Measurements from ENCODE around the gene IDH3G. TPM values are rescaled to one million over a fixed set of nuclear protein-coding genes. Genes with fewer than 3 reads are reported as not detected.
A peak's percentile ranks its signal among the peaks of the same experiment; 100 is the strongest.

Gene IDH3G
- total RNA-seq, 1 experiment from 2014 or later = 127 TPM

- no peak for DNase-seq (ENCODE audit: low spot score)
Observed at GRCh38 chrX:153791104-153791852, 2.9 kb downstream of the IDH3G start.

GRCh38 chrX:153789654-153790053 is 4.5 kb downstream of the IDH3G start:
- DNase-seq (ENCODE audit: low spot score) = no peak

- no peak for DNase-seq (ENCODE audit: low spot score)
Observed at GRCh38 chrX:153786669-153787068, 7.5 kb downstream of the IDH3G start.

GRCh38 chrX:153784325-153784967 is 9.7 kb downstream of the IDH3G start:
- no peak for DNase-seq (ENCODE audit: low spot score)

GRCh38 chrX:153783378-153784013 is 10.7 kb downstream of the IDH3G start:
- DNase-seq (ENCODE audit: low spot score) = no peak

GRCh38 chrX:153782871-153783270 is 11.3 kb downstream of the IDH3G start:
- no peak for DNase-seq (ENCODE audit: low spot score)

- no peak for DNase-seq (ENCODE audit: low spot score)
Observed at GRCh38 chrX:153782313-153782712, 11.9 kb downstream of the IDH3G start.

- no peak for DNase-seq (ENCODE audit: low spot score)
Observed at GRCh38 chrX:153781428-153782047, 12.6 kb downstream of the IDH3G start.

GRCh38 chrX:153780678-153781427 is 13.3 kb downstream of the IDH3G start, which contains the start of gene SRPK3:
TSS of gene SRPK3 (plus strand) at chrX:153781041. CDS start at chrX:153781087, 46 bp downstream.
- DNase-seq (ENCODE audit: low spot score) = peak; percentile 41

GRCh38 chrX:153779891-153780677 is 14.1 kb downstream of the IDH3G start:
- no peak for DNase-seq (ENCODE audit: low spot score)

- no peak for DNase-seq (ENCODE audit: low spot score)
Observed at GRCh38 chrX:153778684-153779101, 15.5 kb downstream of the IDH3G start.

- no peak for DNase-seq (ENCODE audit: low spot score)
Observed at GRCh38 chrX:153778181-153778580, 16.0 kb downstream of the IDH3G start.

- no peak for DNase-seq (ENCODE audit: low spot score)
Observed at GRCh38 chrX:153777261-153778090, 16.7 kb downstream of the IDH3G start.

- no peak for DNase-seq (ENCODE audit: low spot score)
Observed at GRCh38 chrX:153776611-153777045, 17.5 kb downstream of the IDH3G start.

- no peak for DNase-seq (ENCODE audit: low spot score)
Observed at GRCh38 chrX:153776120-153776599, 18.0 kb downstream of the IDH3G start.

- DNase-seq (ENCODE audit: low spot score) = no peak
Observed at GRCh38 chrX:153775293-153776119, 18.7 kb downstream of the IDH3G start.

GRCh38 chrX:153774576-153775292 is 19.4 kb downstream of the IDH3G start:
- DNase-seq (ENCODE audit: low spot score) = no peak

All from A172 (cell line).